Loucy (cell line): ENCODE results near the gene GSG1.

Source experiments
- H2AFZ ChIP-seq: fragments of 200-600 bp; sonication (generic); 2 replicates; pipeline ENCODE4 v1.6.0; 2016; ENCODE audit warnings: antibody characterized with exemption, mild to moderate bottlenecking, low read length, moderate library complexity
- H3F3A ChIP-seq: fragments of 200-600 bp; 2 replicates; pipeline ENCODE4 v1.6.0; 2016; ENCODE audit warnings: antibody characterized with exemption, low read depth, mild to moderate bottlenecking
- H3K27me3 ChIP-seq: fragments of 200-600 bp; sonication (generic); 2 replicates; pipeline ENCODE4 v1.6.1; 2014; ENCODE audit warnings: low read length, mild to moderate bottlenecking; ENCODE audit not compliant: insufficient read depth, poor library complexity, severe bottlenecking
- H3K36me3 ChIP-seq: fragments of 200-600 bp; sonication (generic); 2 replicates; pipeline ENCODE4 v1.6.1; 2016; ENCODE audit warnings: low read length; ENCODE audit not compliant: insufficient read depth
- H3K4me1 ChIP-seq: fragments of 200-600 bp; sonication (generic); 2 replicates; pipeline ENCODE4 v1.5.1; 2014; ENCODE audit warnings: low read length, mild to moderate bottlenecking; ENCODE audit not compliant: insufficient read depth, poor library complexity, severe bottlenecking
- H3K4me2 ChIP-seq: fragments of 200-600 bp; sonication (generic); 2 replicates; pipeline ENCODE4 v1.6.0; 2014; ENCODE audit warnings: antibody characterized with exemption, low read length, low read depth, mild to moderate bottlenecking; ENCODE audit not compliant: poor library complexity, severe bottlenecking
- H3K4me3 ChIP-seq: fragments of 200-600 bp; sonication (generic); 2 replicates; pipeline ENCODE4 v1.5.1; 2014; ENCODE audit warnings: low read length, mild to moderate bottlenecking, mixed read lengths; ENCODE audit not compliant: poor library complexity, severe bottlenecking
- H3K79me2 ChIP-seq: fragments of 200-600 bp; sonication (generic); 2 replicates; pipeline ENCODE4 v1.6.1; 2014; ENCODE audit warnings: low read length; ENCODE audit not compliant: insufficient read depth
- H3K9ac ChIP-seq: fragments of 200-600 bp; sonication (generic); 2 replicates; pipeline ENCODE4 v1.6.0; 2014; ENCODE audit warnings: mild to moderate bottlenecking, low read depth, low read length, moderate library complexity; ENCODE audit not compliant: poor library complexity, severe bottlenecking
- H3K9me2 ChIP-seq: fragments of 200-600 bp; sonication (generic); replicated peaks from 2 replicates; pipeline ENCODE4 v1.6.1; 2016; ENCODE audit warnings: low read depth, low read length, mixed read lengths
- H3K9me3 ChIP-seq: fragments of 200-600 bp; sonication (generic); 2 replicates; pipeline ENCODE4 v1.6.1; 2014; ENCODE audit warnings: mild to moderate bottlenecking, antibody characterized with exemption, low read length, low read depth; ENCODE audit not compliant: insufficient read depth
- H4K20me1 ChIP-seq: fragments of 200-600 bp; sonication (generic); 2 replicates; pipeline ENCODE4 v1.6.0; 2014; ENCODE audit warnings: antibody characterized with exemption, low read length, mild to moderate bottlenecking; ENCODE audit not compliant: insufficient read depth, poor library complexity, severe bottlenecking
- EZH2phosphoT487 ChIP-seq: fragments of 200-600 bp; IDR thresholded peaks from 2 replicates; pipeline ENCODE4 v1.6.1; 2018; ENCODE audit warnings: antibody characterized with exemption, mild to moderate bottlenecking, moderate library complexity, borderline replicate concordance
- TF ChIP-seq, protein P1 (sequence below): fragments of 200-600 bp; sonication (generic); conservative IDR thresholded peaks from 2 replicates; pipeline ENCODE4 v1.5.1; 2014; ENCODE audit warnings: mild to moderate bottlenecking, antibody characterized with exemption, low read length

GSG1 gene

GRCh38 chr12:13104409-13104808, 942 bp upstream of the GSG1 start:
- TF ChIP-seq, protein P1, sequence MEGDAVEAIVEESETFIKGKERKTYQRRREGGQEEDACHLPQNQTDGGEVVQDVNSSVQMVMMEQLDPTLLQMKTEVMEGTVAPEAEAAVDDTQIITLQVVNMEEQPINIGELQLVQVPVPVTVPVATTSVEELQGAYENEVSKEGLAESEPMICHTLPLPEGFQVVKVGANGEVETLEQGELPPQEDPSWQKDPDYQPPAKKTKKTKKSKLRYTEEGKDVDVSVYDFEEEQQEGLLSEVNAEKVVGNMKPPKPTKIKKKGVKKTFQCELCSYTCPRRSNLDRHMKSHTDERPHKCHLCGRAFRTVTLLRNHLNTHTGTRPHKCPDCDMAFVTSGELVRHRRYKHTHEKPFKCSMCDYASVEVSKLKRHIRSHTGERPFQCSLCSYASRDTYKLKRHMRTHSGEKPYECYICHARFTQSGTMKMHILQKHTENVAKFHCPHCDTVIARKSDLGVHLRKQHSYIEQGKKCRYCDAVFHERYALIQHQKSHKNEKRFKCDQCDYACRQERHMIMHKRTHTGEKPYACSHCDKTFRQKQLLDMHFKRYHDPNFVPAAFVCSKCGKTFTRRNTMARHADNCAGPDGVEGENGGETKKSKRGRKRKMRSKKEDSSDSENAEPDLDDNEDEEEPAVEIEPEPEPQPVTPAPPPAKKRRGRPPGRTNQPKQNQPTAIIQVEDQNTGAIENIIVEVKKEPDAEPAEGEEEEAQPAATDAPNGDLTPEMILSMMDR = no peak
- no peak for TF ChIP-seq EZH2phosphoT487
- Histone ChIP-seq H3K4me1 (peaks cover 37% of the 10 kb centered on the region), H4K20me1 (no peaks in the 10 kb centered on the region)

DNA sequence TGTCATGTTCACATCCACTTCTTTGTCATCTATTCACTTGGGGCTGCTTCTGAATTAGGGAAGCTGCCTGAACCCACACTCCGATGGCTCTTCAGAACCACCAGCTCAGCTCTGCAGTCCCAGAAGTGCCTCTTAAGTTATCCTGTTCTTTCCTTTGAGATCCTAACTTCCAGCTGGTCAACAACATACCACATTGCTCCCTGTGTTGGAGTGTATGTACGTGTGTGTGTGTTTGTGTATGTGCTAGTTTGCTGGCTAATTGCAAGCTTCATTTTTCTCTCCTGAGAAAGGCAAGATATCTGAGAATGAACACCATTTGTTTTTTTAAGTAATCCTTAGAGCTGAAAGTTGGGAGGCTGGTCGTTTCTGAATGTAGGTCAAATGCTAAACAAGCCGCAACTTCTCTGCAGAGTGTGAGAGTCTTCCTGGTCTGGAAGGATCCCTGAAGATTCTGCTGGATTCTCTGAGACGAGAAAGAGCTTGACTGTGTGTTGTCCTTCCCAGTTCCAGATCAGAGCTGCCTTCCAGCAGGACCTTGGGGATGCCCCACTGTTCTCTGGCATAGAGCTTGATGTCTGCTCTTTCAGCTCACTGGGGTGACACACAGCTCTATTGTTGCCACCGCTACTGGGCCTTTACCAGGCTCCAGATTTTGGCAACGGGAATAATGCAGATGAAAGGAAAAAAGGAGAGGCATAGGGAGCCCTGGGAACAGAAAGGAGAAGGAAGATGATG, 839 bp downstream of the GSG1 start:
- Histone ChIP-seq H2AFZ (no peak overlapping the region), H4K20me1 (no peaks in the 10 kb centered on the region), H3K4me3 (no peak overlapping the region), H3K36me3 (no peaks in the 10 kb centered on the region), H3K4me1 (peaks cover 54% of the 10 kb centered on the region), H3F3A (peaks cover 20% of the 10 kb centered on the region), H3K4me2 (peak overlapping the region; percentile 78), H3K27me3 (no peaks in the 10 kb centered on the region), H3K9ac (no peak overlapping the region), H3K79me2 (no peaks in the 10 kb centered on the region), H3K9me3 (no peaks in the 10 kb centered on the region), H3K9me2 (no peaks in the 10 kb centered on the region)
- TF ChIP-seq, protein P1 = no peak
- no peak for TF ChIP-seq EZH2phosphoT487

More at GRCh38 chr12:13104409-13104808, 942 bp upstream of the GSG1 start:
- Histone ChIP-seq H2AFZ (no peak overlapping the region), H3K4me2 (no peak overlapping the region), H3F3A (peaks cover 14% of the 10 kb centered on the region), H3K27me3 (no peaks in the 10 kb centered on the region), H3K4me3 (no peak overlapping the region), H3K9ac (no peak overlapping the region), H3K9me3 (no peaks in the 10 kb centered on the region; the same call in 1 of the 2 replicates), H3K36me3 (no peaks in the 10 kb centered on the region), H3K9me2 (no peaks in the 10 kb centered on the region), H3K79me2 (no peaks in the 10 kb centered on the region)

GRCh38 chr12:13101821-13102375, 1.6 kb downstream of the GSG1 start:
- Histone ChIP-seq H3K4me2 (peak overlapping the region; percentile 78), H3K4me3 (peak overlapping the region; percentile 70), H3F3A (peaks cover 20% of the 10 kb centered on the region), H3K36me3 (no peaks in the 10 kb centered on the region), H2AFZ (peak overlapping the region; percentile 81), H3K79me2 (no peaks in the 10 kb centered on the region), H3K9me3 (no peaks in the 10 kb centered on the region), H3K9me2 (no peaks in the 10 kb centered on the region), H3K27me3 (no peaks in the 10 kb centered on the region), H3K9ac (peak overlapping the region; percentile 79), H3K4me1 (peaks cover 56% of the 10 kb centered on the region), H4K20me1 (no peaks in the 10 kb centered on the region)
- TF ChIP-seq, protein P1 = no peak
- TF ChIP-seq EZH2phosphoT487 = no peak
